OCI-LY7 (cell line): Measurements from ENCODE around the gene TPX2.

Source experiments
- EZH2phosphoT487 ChIP-seq: fragments of 200-600 bp; sonication (generic); IDR thresholded peaks from 2 replicates; pipeline ENCODE4 v1.6.1; 2018; ENCODE audit warnings: low read depth, borderline replicate concordance, mild to moderate bottlenecking, mixed run types, antibody characterized with exemption, low read length, moderate library complexity, mixed read lengths
- TF ChIP-seq, protein P1 (sequence below): fragments of 200-600 bp; sonication (generic); conservative IDR thresholded peaks from 2 replicates; pipeline ENCODE4 v1.5.1; 2014; ENCODE audit warnings: mild to moderate bottlenecking, antibody characterized with exemption, low read length, moderate library complexity, mixed read lengths

GRCh38 chr20:31836853-31837608 lies 97.9 kb downstream of the TPX2 start:
- TF ChIP-seq, protein P1, sequence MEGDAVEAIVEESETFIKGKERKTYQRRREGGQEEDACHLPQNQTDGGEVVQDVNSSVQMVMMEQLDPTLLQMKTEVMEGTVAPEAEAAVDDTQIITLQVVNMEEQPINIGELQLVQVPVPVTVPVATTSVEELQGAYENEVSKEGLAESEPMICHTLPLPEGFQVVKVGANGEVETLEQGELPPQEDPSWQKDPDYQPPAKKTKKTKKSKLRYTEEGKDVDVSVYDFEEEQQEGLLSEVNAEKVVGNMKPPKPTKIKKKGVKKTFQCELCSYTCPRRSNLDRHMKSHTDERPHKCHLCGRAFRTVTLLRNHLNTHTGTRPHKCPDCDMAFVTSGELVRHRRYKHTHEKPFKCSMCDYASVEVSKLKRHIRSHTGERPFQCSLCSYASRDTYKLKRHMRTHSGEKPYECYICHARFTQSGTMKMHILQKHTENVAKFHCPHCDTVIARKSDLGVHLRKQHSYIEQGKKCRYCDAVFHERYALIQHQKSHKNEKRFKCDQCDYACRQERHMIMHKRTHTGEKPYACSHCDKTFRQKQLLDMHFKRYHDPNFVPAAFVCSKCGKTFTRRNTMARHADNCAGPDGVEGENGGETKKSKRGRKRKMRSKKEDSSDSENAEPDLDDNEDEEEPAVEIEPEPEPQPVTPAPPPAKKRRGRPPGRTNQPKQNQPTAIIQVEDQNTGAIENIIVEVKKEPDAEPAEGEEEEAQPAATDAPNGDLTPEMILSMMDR = no peak
- no peak for TF ChIP-seq EZH2phosphoT487
